LNCAP (cell line): ENCODE data around the gene BBC3.
A peak's percentile ranks its signal among the peaks of the same experiment; 100 is the strongest.

Source experiments
- CTCF ChIP-seq: fragments of 450-650 bp; IDR thresholded peaks from 2 replicates; pipeline ENCODE4 v1.5.1; 2017; ENCODE audit warnings: mild to moderate bottlenecking

Gene BBC3, protein sequence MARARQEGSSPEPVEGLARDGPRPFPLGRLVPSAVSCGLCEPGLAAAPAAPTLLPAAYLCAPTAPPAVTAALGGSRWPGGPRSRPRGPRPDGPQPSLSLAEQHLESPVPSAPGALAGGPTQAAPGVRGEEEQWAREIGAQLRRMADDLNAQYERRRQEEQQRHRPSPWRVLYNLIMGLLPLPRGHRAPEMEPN

DNA sequence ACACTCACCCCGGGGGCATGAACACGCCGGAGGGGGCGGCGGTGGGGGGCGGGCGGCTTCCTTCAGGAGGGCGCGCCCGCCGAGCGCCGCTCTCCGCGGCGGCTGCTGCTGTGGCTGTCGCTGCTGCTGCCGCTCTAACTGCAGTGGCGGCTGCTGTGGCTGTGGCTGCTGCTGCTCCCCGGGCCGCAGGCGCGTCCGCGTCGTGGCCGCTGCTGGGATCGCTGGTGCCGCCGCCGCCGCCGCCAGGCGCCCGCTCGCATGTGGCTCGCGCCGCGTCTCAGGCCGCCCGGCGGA lies at the start of gene BBC3:
BBC3 (minus strand) TSS at position 279 of the 294 bp plus-strand sequence. CDS start 2,768 bp downstream, outside the sequence.
- no peak for TF ChIP-seq CTCF

- TF ChIP-seq CTCF: 0 out of 2 replicates have a peak, but pooled peaks have one; percentile 16
These were observed 49.3 kb upstream of the BBC3 start for GRCh38 chr19:47280183-47280797.

DNA sequence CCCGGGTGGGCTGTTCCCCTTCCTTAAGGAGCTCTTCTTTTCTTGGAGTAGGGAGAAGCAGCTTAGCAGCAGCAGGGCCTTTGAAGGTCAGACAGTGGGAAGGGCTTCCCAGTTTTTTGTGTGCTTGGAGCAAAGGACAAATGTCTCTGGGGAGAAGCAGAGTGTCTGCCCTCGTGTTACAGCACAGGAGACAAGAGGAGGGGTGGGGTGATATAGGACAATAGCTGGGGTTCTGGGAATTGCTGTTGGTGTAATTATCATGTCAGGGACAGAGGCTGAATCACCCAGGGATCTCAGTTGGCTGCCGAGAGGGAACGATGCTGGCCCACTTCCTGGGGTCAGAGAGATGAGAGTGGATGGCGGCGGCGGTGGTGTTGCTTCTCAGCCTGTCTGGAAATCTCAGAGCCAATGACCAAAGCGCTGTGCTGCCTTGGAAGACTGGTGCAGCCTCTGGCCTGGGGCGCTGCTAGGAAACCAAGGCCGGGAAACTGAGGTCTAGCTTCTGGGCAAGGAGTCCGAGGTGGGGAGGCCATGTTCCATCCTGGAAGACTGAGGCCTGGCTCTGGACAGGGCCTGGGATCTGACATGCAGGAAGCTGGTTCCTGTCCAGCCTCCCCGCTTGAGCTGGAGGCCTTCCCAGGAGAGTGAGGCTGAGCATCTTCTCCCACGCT lies 44.9 kb upstream of the BBC3 start:
- no peak for TF ChIP-seq CTCF

DNA sequence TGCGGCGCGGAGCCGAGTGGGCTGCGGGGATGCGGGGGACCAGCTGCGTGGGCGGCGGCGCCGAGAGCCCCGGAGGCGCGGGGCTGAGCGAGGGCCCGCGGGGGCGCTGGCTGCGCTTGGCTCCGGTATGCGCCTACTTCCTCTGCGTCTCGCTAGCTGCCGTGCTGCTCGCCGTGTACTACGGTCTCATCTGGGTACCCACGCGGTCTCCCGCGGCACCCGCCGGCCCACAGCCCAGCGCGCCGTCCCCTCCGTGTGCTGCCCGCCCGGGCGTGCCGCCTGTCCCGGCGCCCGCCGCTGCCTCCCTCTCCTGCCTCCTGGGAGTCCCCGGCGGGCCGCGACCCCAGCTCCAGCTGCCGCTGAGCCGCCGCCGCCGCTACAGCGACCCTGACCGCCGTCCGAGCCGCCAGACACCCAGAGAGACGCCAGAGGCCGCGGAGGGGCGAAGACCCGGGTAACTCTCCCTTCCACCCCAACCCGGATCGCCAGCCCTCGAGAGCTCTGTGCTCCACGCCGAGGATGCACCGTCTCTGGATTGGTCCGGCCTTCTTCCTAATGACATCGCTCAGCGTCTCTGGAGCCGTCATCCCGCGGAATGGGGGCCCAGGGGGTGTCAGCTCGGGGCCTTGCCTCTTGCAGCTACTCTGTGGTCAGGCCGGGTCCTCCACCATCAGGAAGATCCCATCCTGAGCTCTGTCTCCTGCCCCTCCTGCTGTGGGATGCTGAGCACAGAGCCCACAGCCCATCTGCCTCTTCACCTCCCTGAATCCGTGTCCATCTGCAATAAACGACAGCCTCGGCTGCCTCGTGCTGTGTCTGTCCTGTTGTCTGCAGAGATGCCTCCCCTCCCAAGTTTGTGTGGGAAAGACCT lies 44.1 kb upstream of the BBC3 start:
- TF ChIP-seq CTCF: no peak

DNA sequence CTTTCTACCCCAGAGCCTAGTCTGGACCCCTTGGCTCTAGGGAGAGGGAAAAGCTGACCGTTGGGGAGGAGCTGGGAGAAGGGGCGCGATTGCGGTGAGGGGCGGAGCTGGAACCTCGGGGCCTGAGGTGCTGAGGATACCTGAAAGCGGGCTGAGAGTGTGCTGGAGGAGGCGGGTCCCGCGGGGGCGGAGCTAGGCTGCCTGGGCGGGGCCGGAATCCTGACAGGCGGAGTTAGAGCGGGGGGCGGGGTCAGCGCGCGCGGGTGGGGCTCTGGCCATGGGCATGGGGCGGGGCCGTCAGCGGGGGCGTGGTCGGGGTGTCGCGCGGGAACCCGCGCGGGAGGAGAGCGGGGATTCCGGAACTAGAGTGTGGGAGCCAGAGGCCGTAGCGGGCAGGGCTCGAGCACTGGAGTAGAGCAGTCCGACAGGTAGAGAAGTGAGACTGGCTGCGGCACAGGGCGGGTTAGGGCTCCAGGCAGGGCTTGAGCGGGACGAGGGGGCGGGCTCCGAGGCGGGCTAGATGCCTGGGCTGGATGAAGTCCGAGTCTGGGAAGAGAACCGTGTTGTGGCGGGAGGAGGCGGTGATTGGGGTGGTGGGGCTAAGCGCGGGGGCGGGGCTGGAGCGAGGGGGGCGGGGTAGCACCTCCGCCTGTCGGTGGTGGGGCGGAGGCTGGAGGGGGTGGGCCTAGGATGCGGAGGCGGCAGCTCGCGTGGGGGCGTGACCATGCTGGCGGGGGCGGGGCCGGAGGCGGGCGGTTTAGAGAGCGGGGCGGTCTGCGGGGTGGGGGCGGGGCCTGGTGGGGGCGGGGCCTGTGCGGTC lies 43.3 kb upstream of the BBC3 start, which contains the start of gene INAFM1:
INAFM1 (plus strand) TSS at position 815 of the 820 bp plus-strand sequence. CDS start 35 bp downstream, outside the sequence.
- TF ChIP-seq CTCF: no peak

DNA sequence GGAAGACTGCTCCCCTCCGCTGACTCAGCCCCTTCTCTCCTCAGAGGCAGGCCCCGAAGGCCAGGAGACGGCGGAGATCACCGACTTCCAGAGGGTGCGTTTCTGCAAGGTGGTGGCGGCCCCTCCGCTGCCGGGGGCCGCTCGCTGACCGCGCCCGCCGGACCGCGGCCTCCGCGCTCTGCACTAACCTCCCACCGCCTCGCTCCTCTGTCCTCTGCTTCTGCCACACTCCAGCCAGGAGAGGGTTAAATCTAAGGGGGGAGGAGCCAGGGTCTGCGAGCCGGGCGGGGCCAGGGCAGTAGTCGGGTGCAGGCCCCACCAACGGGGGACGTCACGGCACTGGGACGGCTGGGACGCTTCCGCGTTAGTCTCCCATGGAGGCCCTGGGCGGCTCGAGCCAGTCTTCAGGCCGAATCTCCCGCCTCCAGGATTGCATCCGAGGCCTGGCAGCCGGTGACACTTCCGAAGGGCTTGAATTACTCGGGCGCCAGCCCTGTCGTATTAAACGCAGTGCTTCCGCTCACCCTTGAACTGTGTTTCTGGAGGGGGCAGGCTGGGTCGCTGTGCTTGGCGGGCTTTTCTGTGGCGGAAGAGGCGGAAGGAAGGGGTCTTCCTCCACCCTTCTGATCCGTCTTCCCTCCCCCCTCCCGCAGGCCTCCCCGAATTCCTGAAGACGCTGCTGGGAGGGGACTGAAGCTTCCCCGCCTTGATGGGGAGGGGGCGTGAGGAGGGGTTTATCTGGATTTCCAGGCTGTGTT lies 42.5 kb upstream of the BBC3 start:
- TF ChIP-seq CTCF: no peak
